PFSK-1 (cell line): ENCODE measurements around the gene ITGA6.

ENCODE experiments used
- POLR2AphosphoS5 ChIP-seq: IDR thresholded peaks from 2 replicates; pipeline ENCODE4 v1.6.1; 2012; ENCODE audit warnings: low read depth, mild to moderate bottlenecking, control low read depth, low read length, moderate library complexity
- SIN3A ChIP-seq: IDR thresholded peaks from 2 replicates; pipeline ENCODE4 v1.6.1; 2012; ENCODE audit warnings: mild to moderate bottlenecking, low read length, moderate library complexity, borderline replicate concordance; ENCODE audit not compliant: insufficient read depth
- TF ChIP-seq, protein P1 (sequence below), 2 experiments: IDR thresholded peaks; 2 replicates each; pipeline versions ENCODE4 v1.6.1 to v1.8.0; 2011 to 2012; ENCODE audit warnings: low read depth in 2 of 2, low read length in 2 of 2, control low read depth in 1 of 2, inconsistent platforms in 1 of 2, mild to moderate bottlenecking in 1 of 2, moderate library complexity in 1 of 2; ENCODE audit not compliant: insufficient read depth in 1 of 2

DNA sequence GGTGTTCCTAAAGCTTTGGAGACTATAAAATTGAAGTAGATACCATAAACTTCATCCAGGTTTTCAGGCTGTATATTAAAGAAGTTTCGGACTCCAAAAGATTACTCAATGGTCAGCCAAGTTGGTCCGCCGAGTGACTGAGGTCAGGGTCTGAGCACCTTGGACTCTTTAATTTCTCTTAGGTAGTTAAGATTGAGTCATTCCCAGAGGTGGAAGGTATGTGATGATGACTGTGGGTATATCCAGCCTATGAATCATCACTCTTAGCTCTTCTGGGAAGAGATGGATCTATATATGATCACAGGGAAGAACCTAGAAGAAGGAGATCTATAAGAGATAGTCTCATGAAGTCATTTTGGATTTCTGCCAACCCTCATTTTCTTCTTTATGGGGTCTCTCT lies 3.3 kb downstream of the ITGA6 start:
- TF ChIP-seq POLR2AphosphoS5 (no peak), SIN3A (no peak)
- TF ChIP-seq, protein P1, sequence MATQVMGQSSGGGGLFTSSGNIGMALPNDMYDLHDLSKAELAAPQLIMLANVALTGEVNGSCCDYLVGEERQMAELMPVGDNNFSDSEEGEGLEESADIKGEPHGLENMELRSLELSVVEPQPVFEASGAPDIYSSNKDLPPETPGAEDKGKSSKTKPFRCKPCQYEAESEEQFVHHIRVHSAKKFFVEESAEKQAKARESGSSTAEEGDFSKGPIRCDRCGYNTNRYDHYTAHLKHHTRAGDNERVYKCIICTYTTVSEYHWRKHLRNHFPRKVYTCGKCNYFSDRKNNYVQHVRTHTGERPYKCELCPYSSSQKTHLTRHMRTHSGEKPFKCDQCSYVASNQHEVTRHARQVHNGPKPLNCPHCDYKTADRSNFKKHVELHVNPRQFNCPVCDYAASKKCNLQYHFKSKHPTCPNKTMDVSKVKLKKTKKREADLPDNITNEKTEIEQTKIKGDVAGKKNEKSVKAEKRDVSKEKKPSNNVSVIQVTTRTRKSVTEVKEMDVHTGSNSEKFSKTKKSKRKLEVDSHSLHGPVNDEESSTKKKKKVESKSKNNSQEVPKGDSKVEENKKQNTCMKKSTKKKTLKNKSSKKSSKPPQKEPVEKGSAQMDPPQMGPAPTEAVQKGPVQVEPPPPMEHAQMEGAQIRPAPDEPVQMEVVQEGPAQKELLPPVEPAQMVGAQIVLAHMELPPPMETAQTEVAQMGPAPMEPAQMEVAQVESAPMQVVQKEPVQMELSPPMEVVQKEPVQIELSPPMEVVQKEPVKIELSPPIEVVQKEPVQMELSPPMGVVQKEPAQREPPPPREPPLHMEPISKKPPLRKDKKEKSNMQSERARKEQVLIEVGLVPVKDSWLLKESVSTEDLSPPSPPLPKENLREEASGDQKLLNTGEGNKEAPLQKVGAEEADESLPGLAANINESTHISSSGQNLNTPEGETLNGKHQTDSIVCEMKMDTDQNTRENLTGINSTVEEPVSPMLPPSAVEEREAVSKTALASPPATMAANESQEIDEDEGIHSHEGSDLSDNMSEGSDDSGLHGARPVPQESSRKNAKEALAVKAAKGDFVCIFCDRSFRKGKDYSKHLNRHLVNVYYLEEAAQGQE (IDR thresholded peaks at IDR 0.05; ENCODE audit: insufficient read depth in 1 of 2, low read depth in 2 of 2, low read length in 2 of 2): no peak
